ENCODE measurements around the gene ACAP2.
"Not testable (repeated sequence)": the region's sequence is repeated elsewhere in the genome, so short reads cannot be mapped to it uniquely, and the experiment has no call there.

Gene ACAP2

GRCh38 chr3:195441992-195442572 is 738 bp downstream of the ACAP2 start:
- FAIRE-seq: no peak

DNA sequence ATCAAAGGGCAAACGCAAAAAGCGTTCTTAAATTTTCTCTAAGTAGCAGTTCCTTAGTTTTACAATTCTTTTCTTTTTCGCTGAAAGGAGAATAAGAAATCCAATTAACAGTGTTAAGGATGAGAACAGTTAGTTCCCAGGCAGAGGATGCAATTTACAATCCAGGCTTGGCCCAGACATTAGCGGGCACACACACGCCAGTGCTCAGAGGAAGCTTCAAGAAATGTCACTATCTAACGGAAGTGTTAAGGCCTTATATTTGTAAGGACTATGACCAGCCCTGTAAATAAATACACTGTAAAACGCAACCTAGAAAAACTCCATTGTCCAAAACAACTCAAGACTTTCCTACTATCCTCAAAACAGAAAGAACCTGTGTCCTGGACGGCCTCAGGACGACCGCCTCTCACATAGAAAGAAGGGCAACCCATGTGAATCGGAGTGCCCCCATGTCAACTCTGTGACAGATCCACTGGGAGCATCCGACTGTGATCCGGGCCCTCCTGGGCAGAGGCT is 1.3 kb downstream of the ACAP2 start:
- no peak for FAIRE-seq

DNA sequence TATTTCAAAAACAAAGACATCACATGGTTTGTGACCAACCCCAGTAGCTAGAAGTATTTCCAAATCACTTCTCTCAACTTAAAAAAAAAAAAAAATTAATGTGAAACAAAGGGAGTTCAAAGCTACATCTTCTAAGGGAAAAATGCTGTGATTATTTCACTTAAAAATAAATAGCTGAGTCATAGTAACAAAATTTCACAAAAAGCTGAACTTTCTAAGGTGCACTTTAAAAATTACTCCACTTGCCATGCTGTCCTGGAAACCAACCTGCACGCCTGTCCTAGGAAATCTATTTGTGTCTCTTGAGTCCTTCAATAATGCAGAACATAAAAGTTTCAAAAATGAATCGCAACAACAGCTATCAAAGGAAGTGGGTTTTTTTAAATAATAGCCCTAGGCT is 1.8 kb downstream of the ACAP2 start:
- FAIRE-seq: no peak

DNA sequence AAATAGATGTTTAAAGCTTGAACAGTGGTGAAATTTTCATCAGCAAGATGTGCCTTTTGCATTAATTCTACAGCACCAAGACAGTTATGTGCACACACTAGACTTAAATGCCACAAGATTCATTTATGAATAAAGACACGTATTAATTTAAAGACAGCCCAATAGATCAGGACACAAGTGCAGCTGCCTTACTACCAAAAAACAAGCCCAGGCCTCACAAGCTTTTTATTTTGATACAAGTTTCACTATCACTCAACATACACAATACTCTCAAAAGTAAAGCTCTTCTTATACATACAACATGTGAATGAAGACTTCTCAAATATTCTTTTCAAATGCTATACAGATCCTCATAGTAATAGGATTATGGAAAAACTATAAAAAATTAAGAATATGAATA is 2.4 kb downstream of the ACAP2 start:
- FAIRE-seq: no peak

- FAIRE-seq: no peak
These were observed 4.4 kb downstream of the ACAP2 start for GRCh38 chr3:195438371-195438770.

DNA sequence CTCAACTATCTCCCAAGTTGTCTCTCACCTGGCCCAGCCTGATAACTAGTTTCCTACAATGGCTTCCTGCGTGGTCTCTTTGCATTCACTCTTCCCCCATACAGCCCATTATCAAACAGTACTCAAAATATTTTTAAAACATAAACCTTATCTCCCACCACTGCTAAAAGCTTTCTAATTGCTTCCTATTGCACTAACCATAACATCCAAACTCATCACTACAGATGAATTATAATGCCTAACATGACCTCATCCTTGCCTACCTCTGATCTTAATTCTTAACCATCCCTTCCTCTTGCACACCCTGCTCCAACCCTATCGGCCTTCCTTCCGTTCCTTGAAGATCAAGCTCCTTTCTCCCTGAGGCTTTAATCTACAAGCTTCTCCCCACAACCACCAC is 17.0 kb downstream of the ACAP2 start:
- FAIRE-seq: no peak

DNA sequence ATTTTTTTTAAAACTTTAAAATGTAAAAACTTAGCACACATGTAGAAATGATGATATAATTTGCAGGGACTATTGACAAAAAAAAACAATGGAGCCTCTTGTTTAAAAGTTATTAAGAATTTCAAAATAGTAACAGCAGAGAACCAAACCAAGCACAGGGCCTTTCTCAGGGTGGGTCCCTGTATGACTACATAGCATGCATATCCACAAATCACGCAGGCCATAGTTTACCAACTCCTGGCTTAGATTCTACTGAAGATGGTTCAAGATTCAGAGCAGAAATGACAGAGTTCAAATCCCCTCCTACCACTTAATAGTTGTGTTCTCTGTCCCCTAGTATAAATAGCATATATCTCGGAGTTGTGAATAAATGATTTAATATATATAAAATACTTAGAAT is 19.0 kb downstream of the ACAP2 start:
- no peak for FAIRE-seq

- FAIRE-seq: no peak
These were observed 21.4 kb downstream of the ACAP2 start for GRCh38 chr3:195421400-195421799.

DNA sequence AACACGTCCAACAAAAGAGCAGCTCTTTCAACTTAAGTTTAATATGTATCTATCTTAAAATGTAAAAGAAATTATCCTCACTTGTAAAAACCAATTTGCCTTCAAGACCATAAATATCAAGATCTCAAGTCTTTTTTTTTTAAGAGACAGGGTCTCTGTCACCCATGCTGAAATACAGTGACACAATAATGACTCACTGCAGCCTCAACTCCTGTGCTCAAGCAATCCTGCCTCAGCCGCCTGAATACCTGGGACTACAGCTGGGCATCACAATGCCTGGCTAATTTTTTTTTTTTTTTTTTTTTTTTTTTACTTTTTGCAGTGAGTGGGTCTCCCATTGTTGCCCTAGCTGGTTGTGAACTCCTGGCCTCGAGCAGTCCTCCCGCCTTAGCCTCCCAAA is 26.0 kb downstream of the ACAP2 start:
- FAIRE-seq: no peak

GRCh38 chr3:195411836-195412235 is 31.0 kb downstream of the ACAP2 start:
- FAIRE-seq: no peak

DNA sequence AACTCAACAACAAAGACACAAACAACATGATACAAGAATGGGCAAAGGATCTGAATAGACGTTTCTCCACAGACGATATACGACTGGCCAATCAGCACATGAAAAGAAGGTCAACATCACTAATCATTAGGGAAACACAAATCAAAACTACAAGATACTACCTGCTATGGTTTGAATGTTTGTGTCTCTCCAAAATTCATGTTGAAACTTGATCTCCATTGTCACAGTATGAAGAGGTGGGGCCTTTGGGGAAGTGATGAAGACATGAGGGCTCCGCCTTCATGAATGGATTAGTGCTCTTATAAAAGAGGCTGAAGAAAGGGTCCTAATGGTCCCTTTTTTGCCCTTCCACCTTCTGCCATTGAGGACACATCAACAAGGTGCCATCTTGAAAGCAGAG is 32.3 kb downstream of the ACAP2 start:
- FAIRE-seq: no peak

DNA sequence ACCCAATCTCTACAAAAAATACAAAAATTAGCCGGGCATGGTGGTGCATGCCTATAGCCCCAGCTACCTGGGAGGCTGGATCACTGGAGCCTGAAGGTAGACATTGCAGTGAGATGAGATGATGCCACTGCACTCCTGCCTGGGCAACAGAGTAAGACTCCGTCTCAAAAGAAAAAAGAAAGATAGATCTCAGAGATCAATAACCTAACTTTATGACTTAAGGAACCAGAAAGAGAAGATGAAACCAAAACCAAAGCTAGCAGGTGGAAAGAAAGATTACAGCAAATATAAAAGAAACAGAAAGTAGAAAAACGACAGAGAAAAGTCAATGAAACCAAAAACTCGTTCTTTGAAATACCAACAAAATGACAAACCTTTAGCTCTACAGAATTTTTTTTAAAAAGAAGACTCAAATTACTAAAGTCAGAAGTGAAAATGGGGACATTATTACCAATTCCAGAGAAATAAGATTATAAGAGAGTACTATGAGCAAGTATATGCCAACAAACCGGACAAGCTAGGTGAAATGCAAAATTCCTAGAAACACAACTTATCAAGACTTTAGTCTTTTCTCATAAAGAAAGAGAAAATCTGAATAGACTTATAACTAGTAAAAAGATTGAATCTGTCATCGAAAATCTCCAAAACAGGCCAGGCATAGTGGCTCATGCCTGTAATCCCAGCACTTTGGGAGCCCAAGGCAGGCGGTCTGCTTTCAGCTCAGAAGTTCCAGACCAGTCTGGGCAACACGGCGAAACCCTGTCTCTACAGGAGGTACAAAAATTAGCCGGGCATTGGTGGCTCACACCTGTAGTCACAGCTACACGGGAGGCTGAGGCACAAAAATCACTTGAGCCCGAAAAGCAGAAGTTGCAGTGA is 35.0 kb downstream of the ACAP2 start:
- no peak for FAIRE-seq

GRCh38 chr3:195405651-195406050 is 37.2 kb downstream of the ACAP2 start:
- no peak for FAIRE-seq

- FAIRE-seq: no peak
These were observed 38.9 kb downstream of the ACAP2 start for GRCh38 chr3:195403841-195404408.

- no peak for FAIRE-seq
These were observed 39.6 kb downstream of the ACAP2 start for GRCh38 chr3:195403244-195403643.

- FAIRE-seq: no peak
These were observed 40.9 kb downstream of the ACAP2 start for GRCh38 chr3:195401943-195402342.

- not testable (repeated sequence) for FAIRE-seq
These were observed 44.4 kb downstream of the ACAP2 start for GRCh38 chr3:195398460-195398859.

GRCh38 chr3:195397524-195397923 is 45.3 kb downstream of the ACAP2 start:
- FAIRE-seq: no peak

GRCh38 chr3:195395208-195395816 is 47.5 kb downstream of the ACAP2 start:
- no peak for FAIRE-seq

DNA sequence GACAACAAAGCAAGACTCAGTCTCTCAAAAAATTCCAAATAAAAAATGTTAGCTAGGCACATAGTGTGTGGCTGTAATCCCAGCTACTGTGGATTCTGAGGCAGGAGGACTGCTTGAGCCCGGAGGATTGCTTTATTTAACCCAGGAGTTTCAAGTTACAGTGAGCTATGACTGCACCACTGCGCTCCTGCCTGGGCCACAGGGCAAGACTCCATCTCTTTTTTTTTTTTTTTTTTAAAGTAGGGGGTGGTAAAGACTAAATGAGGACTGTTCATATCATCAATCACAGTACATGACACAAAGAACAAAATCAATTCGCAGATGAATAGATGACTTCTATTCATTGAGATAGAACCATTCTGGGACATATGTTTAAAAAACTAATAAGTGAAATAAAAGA is 48.1 kb downstream of the ACAP2 start:
- FAIRE-seq: no peak

- FAIRE-seq: no peak
These were observed 48.8 kb downstream of the ACAP2 start for GRCh38 chr3:195394024-195394423.

DNA sequence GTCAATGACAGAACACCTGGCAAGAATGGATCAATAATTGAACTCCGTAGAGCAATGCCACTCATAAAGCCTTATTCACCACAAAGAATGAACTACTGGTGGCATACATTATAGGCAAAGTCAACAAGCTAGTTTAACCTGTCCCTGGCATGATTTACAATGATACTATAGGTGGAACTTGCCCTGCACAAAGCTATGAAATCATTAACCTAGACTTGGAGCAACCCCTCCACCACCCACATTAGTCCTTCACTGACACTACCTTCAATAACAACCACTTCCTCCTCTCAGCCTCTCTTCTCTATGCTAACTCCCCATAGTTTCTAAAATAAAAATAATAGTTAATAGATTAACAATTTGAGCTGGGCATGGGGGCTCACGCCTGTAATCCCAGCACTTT is 54.4 kb downstream of the ACAP2 start:
- FAIRE-seq: no peak

DNA sequence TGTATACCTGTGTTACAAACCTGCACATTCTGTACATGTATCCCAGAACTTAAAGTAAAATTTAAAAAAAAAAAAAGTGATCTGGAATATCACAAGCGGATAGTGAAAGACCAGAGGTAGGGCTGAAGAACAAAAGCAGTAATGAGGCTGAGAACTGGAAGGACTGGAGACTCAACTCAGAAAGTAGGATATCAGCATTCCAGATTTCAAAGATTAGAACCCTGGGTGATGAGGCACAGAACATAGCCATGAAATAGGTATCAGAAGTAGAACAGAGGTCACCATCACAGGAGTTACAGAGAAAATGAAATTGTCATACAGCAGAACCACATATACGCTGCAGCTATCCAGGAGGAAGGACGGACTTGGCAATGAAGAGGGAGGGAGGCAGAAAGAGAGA is 56.1 kb downstream of the ACAP2 start:
- FAIRE-seq: no peak

GRCh38 chr3:195385526-195385925 is 57.3 kb downstream of the ACAP2 start:
- FAIRE-seq: no peak
